Thyroid gland (tissue), 4 donors: ENCODE data around the gene DENND1A.

ENCODE experiments used
- POLR2A ChIP-seq, 2 donors: fragments of 450-650 bp; IDR thresholded peaks; one replicate each; pipeline ENCODE4 v1.6.1; 2017; ENCODE audit warnings: antibody characterized with exemption in 2 of 2, mild to moderate bottlenecking in 2 of 2, moderate library complexity in 1 of 2
- TF ChIP-seq, protein P1 (sequence below), 6 experiments: fragments of 200-600 bp in 3 of 6; fragments of 450-650 bp in 3 of 6; sonication (generic) in 3 of 6; IDR thresholded peaks; one replicate each; pipeline ENCODE4 v1.5.1; 2016 to 2019; ENCODE audit warnings: antibody characterized with exemption in 6 of 6, mild to moderate bottlenecking in 2 of 6, inconsistent platforms in 1 of 6, moderate library complexity in 1 of 6

GRCh38 chr9:123416176-123416575 lies 513.8 kb downstream of the DENND1A start:
- TF ChIP-seq, protein P1, sequence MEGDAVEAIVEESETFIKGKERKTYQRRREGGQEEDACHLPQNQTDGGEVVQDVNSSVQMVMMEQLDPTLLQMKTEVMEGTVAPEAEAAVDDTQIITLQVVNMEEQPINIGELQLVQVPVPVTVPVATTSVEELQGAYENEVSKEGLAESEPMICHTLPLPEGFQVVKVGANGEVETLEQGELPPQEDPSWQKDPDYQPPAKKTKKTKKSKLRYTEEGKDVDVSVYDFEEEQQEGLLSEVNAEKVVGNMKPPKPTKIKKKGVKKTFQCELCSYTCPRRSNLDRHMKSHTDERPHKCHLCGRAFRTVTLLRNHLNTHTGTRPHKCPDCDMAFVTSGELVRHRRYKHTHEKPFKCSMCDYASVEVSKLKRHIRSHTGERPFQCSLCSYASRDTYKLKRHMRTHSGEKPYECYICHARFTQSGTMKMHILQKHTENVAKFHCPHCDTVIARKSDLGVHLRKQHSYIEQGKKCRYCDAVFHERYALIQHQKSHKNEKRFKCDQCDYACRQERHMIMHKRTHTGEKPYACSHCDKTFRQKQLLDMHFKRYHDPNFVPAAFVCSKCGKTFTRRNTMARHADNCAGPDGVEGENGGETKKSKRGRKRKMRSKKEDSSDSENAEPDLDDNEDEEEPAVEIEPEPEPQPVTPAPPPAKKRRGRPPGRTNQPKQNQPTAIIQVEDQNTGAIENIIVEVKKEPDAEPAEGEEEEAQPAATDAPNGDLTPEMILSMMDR (IDR thresholded peaks at IDR 0.05), result no peak
- no peak for TF ChIP-seq POLR2A (IDR thresholded peaks at IDR 0.05)
